NT2/D1 (cell line): ENCODE data around the gene MYO1D.

Experiments used
- SUZ12 ChIP-seq: IDR thresholded peaks from 2 replicates; pipeline ENCODE4 v1.6.1; 2011; ENCODE audit not compliant: insufficient read length, insufficient read depth; ENCODE audit errors: extremely low read depth
- YY1 ChIP-seq: IDR thresholded peaks from 2 replicates; pipeline ENCODE4 v1.6.1; 2011; ENCODE audit not compliant: insufficient read length, insufficient read depth
- ZNF274 ChIP-seq: IDR thresholded peaks from 2 replicates; pipeline ENCODE4 v1.6.1; 2011; ENCODE audit warnings: mild to moderate bottlenecking, low read depth, low read length

GRCh38 chr17:32801641-32802040 lies 75.3 kb downstream of the MYO1D start:
- TF ChIP-seq ZNF274 (no peak), YY1 (no peak), SUZ12 (no peak)
